ENCODE results near the gene GPSM3. TPM values are rescaled to one million over a fixed set of nuclear protein-coding genes. Genes with fewer than 3 reads are reported as not detected.
A peak's percentile ranks its signal among the peaks of the same experiment; 100 is the strongest.

The GPSM3 gene
- total RNA-seq, 1 donor from 2014 or later, result 199 TPM

DNA sequence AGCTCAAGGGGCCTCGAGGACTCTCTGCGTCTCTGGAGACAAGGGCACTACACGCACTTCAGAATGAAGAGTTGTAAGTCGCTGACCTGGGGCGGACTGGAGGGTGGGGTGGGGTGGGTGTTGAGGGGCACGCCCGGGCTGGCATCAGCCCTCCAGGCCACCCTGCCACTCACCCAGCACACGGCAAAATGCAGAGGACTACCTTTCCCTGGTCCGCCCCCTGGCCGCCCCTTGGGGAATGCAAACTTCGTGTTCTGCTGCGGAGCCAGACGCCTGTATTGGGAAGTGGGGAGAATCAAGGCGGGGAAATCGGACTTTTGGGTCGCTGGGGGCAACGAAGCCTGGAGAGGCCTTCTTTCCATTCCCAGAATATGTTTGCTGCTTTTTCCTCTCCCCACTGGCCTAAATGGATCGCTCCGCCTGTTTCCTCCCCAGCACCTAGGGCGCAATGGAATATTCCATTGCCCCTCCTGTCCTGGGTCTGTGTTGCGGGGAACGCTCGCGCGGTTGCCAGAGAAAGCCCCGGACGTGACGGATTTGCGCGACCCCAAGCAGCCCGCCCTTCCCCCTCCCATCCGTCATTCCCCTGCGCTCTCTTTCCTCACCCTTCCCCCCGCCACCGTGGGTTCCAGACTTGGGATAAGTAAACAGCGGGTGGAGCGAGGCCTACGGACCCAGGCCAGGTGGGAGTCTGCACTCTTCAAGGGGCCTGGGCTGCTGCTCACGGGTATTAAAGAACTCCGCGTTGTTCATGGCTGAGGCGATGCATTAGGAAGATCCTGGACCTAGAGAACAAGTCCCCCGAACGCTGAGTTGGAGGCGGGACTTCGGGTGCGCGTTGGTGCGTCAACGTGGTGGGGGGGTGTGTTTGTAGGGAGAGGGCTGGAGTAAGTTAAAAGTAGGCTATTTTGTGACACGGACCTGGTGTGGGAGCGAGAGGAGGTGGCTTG, 38.6 kb downstream of the GPSM3 start, which contains the start of gene PPT2:
Gene PPT2 (plus strand): TSS at position 578 of the 950 bp plus-strand sequence. CDS start 454 bp downstream, outside the sequence.
- TF ChIP-seq, protein P1, sequence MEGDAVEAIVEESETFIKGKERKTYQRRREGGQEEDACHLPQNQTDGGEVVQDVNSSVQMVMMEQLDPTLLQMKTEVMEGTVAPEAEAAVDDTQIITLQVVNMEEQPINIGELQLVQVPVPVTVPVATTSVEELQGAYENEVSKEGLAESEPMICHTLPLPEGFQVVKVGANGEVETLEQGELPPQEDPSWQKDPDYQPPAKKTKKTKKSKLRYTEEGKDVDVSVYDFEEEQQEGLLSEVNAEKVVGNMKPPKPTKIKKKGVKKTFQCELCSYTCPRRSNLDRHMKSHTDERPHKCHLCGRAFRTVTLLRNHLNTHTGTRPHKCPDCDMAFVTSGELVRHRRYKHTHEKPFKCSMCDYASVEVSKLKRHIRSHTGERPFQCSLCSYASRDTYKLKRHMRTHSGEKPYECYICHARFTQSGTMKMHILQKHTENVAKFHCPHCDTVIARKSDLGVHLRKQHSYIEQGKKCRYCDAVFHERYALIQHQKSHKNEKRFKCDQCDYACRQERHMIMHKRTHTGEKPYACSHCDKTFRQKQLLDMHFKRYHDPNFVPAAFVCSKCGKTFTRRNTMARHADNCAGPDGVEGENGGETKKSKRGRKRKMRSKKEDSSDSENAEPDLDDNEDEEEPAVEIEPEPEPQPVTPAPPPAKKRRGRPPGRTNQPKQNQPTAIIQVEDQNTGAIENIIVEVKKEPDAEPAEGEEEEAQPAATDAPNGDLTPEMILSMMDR (IDR thresholded peaks at IDR 0.05), result no peak
- ATAC-seq (ENCODE audit: low read depth), result peak; percentile 49
- ChIA-PET CTCF (interaction anchor here (1.0 to 1.3 kb wide), 4 partner anchors 10 to 42 kb away, joined by 3 to 10 read pairs (median 4); partner anchors contain the start of gene ATF6B), POLR2A (interaction anchor here (0.6 to 1.2 kb wide), 4 partner anchors 15 to 41 kb away, joined by 3 to 8 read pairs (median 5); partner anchors contain the start of gene PBX2)
- Mint-ChIP-seq H3K27ac (peak within 1 kb of the TSS; percentile 59), H3K4me3 (peak within 1 kb of the TSS; percentile 96), H3K4me1 (peaks cover 33% of the 10 kb centered on the region), H3K27me3 (peaks cover 29% of the 10 kb centered on the region), H3K9me3 (no peaks in the 10 kb centered on the region), H3K36me3 (ENCODE audit: low read depth) (no peaks in the 10 kb centered on the region)
- intact Hi-C loops (cut with micrococcal nuclease), result loop anchor here (1.0 to 10.0 kb wide), 6 partner anchors 22 to 109 kb away; partner anchors contain the start of genes AGPAT1, FKBPL and PBX2
- peak; percentile 60 for DNase-seq

DNA sequence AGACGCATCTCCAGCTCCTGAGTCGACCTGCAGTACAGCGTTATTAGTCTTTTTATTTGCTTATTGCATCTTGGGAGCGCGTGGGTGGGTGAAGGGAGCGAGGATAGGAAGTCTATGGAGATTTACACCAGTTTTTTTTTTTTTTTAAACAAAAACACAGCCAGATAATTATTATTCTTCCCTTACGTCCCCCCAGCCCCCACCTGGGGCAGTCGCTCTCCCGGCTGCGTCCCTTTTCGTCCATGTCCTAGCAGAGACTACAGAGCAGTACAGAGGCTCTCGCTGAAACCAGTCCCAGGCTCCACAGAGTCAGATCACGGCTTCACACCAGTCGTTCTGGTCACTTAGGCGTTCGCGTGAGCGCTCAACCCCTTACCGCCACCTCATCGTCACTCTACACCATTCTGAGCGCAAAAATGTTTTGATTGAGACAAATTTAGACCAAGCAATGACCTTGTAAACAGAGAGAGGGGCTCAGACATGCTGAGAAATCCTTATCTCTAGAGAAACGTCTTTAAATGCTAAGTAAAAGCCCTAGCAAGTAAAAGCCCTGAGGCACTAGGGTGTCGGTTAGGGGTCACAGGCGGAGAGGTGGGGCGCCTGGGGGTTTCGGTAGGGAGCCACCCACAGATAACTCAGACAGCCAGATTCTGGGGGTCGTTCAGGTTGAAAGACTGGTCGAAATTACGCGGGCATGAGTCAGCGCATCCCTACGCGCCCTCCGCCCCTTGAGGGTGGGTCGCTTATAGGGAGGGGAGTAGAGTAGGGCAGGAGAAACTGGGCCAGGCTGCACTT, 39.5 kb downstream of the GPSM3 start:
- intact Hi-C loops (cut with micrococcal nuclease), result loop anchor here (10.0 kb wide), 1 partner anchor 108 kb away; no protein-coding TSS in a partner anchor
- no peaks in the 10 kb centered on the region for H3K9me3 Mint-ChIP-seq
- ChIA-PET POLR2A (interaction anchor here (0.5 kb wide), 1 partner anchor 18 kb away, joined by 4 read pairs; no protein-coding TSS in a partner anchor), CTCF (interaction anchor here (1.2 kb wide), 1 partner anchor 24 kb away, joined by 3 read pairs; the partner anchor contains the start of gene ATF6B)
- ATAC-seq (ENCODE audit: low read depth), result no peak
- H3K27ac Mint-ChIP-seq, result peak overlapping the region; percentile 59
- no peaks in the 10 kb centered on the region for H3K36me3 Mint-ChIP-seq (ENCODE audit: low read depth)
- TF ChIP-seq, protein P1 (IDR thresholded peaks at IDR 0.05), result no peak
- H3K27me3 Mint-ChIP-seq, result peaks cover 38% of the 10 kb centered on the region
- H3K4me1 Mint-ChIP-seq, result peaks cover 41% of the 10 kb centered on the region
- H3K4me3 Mint-ChIP-seq, result peak overlapping the region; percentile 52
- DNase-seq, result no peak

DNA sequence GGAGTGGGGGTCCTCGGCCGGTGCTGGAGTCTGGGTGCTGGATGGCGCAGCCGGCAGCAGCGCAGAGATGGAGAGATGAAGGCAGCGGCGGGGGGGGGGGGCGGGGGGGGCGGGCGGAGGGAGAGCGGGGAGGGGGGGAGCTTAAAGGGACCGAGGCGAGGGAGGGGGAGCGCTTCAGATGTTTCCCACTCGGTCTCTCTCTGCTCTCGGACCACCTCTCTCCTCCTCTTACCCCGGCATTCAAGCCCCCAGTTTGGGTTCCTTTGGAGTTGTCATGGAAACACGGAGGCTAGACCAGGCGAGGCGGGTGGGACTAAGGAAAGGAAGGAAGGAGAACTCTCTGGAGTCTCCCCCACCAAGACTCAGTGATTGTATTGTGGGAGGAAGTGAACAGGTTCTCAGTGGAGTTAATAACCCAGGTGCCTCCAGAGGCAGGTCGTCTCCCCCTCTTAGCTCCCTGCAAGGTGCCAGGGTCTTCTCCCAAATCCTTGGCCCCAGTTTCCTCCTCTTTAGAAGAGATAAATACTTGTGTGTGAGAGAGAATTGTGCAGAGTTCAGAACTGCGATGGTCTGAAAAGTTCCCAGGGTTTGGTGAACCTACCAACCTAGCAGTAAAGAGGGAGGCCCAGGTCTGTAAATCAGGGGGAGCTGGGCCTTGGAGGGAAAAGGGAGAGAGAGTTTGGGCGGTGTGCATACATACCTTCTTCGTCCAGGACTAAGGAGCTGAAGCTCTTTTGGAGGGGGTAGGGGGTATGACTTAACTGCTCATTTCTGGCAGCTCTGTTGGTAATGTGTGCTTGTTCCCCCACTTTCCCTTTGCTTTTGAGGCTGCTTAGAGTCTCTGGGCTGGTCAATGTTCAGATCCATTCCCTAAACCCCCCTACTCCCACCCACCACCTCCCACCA, 40.3 kb downstream of the GPSM3 start, which contains the start of gene PRRT1:
Gene PRRT1 (minus strand): TSS at position 77 of the 906 bp plus-strand sequence. CDS start 112 bp downstream, outside the sequence.
- ChIA-PET POLR2A (interaction anchor here (0.5 kb wide), 2 partner anchors 17 to 34 kb away, joined by 4 to 5 read pairs; no protein-coding TSS in a partner anchor), CTCF (interaction anchor here (1.2 kb wide), 1 partner anchor 24 kb away, joined by 3 read pairs; the partner anchor contains the start of gene ATF6B)
- intact Hi-C loops (cut with micrococcal nuclease), result loop anchor here (10.0 kb wide), 1 partner anchor 107 kb away; no protein-coding TSS in a partner anchor
- Mint-ChIP-seq H3K27ac (no peak within 1 kb of the TSS), H3K4me1 (peaks cover 41% of the 10 kb centered on the region), H3K9me3 (no peaks in the 10 kb centered on the region), H3K27me3 (peaks cover 46% of the 10 kb centered on the region), H3K4me3 (peak within 1 kb of the TSS; percentile 52), H3K36me3 (ENCODE audit: low read depth) (no peaks in the 10 kb centered on the region)
- DNase-seq (no peak), ATAC-seq (ENCODE audit: low read depth) (no peak)
- TF ChIP-seq, protein P1 (IDR thresholded peaks at IDR 0.05), result no peak

DNA sequence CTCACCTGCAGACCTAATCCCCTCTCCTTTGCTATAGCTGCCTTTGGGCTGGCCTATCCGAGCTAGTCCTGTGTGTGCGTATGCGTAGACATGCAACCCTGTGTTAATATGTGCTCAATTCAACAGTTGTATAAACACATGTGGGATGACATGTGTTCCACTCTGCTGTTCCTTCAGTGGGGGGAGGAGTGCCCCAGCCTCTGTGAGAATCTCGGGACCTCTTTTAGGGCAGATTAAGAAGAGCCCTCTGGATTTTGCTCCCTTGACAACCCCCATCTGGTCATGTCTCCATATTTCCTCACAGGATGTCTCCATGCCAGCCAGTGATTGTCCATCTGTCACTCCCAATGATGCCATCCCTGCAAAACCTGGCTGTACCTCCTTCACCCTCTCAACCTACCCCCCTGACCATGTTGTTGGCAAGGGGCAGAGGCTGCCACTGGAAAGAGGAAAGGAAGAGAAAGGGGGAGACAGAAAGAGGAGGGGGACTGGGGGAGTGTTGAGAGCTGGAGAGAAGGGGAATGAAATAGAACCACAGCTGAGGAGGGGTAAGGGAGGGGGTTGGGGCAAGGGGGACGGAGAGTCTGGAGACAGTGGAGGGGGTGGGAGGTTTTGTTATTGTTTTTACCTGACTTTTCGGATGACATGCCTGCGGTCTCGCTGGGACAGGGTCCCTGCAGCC, 41.1 kb downstream of the GPSM3 start:
- intact Hi-C loops (cut with micrococcal nuclease), result loop anchor here (10.0 kb wide), 1 partner anchor 107 kb away; no protein-coding TSS in a partner anchor
- Mint-ChIP-seq H3K4me1 (peaks cover 41% of the 10 kb centered on the region), H3K4me3 (no peak overlapping the region), H3K9me3 (no peaks in the 10 kb centered on the region), H3K27me3 (peaks cover 51% of the 10 kb centered on the region), H3K27ac (no peak overlapping the region), H3K36me3 (ENCODE audit: low read depth) (no peaks in the 10 kb centered on the region)
- POLR2A ChIA-PET, result no interaction called here
- DNase-seq (no peak), ATAC-seq (ENCODE audit: low read depth) (no peak)
- TF ChIP-seq, protein P1 (IDR thresholded peaks at IDR 0.05), result no peak
- CTCF ChIA-PET, result no interaction called here

Data from activated B cell treated with CpG ODN at 0.5 μM for 24 hours (primary cell).